Subcutaneous adipose tissue (tissue), 4 donors: Measurements from ENCODE around the gene EXOSC5. TPM values are rescaled to one million over a fixed set of nuclear protein-coding genes. Genes with fewer than 3 reads are reported as not detected.

Source experiments
- CTCF ChIP-seq: fragments of 450-650 bp; IDR thresholded peaks from one replicate; pipeline ENCODE4 v1.5.1; 2016; ENCODE audit warnings: low read depth, mild to moderate bottlenecking, control low read depth, antibody characterized with exemption, moderate library complexity
- total RNA-seq, 4 donors: library from RNA; depleted of rRNA; stranded (reverse); fragments of >200 nt; gene quantifications; one replicate each; pipeline ENCODE4 v1.1.0, GENCODE V29; 2016

EXOSC5 gene
- total RNA-seq, 4 donors from 2014 or later, result 10.9 to 20.5 (median 17.1) TPM

DNA sequence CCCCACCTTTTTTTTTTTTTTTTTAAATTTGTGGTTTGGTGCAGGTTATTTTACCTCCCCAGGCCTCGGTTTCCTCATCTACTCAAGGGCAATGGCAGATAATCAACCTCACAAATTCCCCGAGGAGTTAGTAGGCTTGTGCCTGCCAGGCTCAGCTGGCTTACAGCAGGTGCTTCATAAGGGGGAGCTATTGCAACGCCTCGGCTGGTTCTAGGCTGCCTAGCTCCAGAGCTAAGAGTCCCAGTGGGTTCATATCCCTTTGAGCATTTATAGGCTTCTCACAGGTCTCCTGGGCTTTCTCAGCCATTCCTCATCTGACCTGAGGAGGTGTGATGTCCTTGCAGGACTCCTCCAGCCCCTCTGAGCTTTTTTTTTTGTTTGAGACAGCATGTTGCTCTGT is 11.1 kb upstream of the EXOSC5 start:
- TF ChIP-seq CTCF, result no peak

GRCh38 chr19:41407271-41407670 is 10.1 kb upstream of the EXOSC5 start:
- TF ChIP-seq CTCF, result no peak

GRCh38 chr19:41405776-41406175 is 8.6 kb upstream of the EXOSC5 start:
- no peak for TF ChIP-seq CTCF

- no peak for TF ChIP-seq CTCF
Observed at GRCh38 chr19:41403181-41403970, 6.2 kb upstream of the EXOSC5 start.

DNA sequence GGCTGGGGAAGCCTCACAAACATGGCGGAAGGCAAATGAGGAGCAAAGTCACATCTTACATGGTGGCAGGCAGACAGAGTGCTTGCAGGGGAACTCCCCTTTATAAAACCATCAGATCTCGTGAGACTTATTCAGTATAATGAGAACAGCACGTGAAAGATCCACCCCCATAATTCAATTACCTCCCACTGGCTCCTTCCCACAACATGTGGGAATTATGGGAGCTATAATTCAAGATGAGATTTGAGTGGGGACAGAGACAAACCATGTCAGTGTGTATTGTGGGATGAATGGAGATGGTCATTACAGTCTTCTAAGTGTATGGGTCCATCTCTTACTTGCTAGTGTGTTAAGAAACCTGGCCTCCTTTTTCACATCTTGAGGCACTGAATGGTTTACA is 4.9 kb upstream of the EXOSC5 start:
- no peak for TF ChIP-seq CTCF

- TF ChIP-seq CTCF, result no peak
Observed at GRCh38 chr19:41401483-41401882, 4.3 kb upstream of the EXOSC5 start.

DNA sequence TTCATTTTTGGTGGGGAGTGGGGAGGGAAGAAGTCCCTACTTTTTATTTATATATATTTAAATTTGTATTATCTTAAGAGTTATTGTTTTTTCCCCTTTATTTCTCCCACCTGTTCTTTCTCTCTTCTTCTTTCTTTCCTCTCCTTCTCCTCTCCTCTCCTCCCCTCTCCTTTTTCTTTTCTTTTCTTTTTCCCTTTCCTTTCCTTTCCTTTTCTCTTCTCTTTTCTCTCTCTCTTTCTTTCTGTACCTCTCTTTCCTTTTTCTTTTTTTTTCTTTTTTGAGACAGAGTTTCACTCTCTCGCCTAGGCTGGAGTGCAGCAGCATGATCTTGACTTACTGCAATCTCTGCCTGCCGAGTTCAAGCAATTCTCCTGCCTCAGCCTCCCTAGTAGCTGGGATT is 2.4 kb upstream of the EXOSC5 start:
- TF ChIP-seq CTCF, result no peak
